ENCODE results near the gene HS1BP3.

Gene HS1BP3

GRCh38 chr2:20609995-20610357 is 40.9 kb downstream of the HS1BP3 start:
- TF ChIP-seq CTCF (IDR thresholded peaks at IDR 0.05; ENCODE audit: borderline replicate concordance, insufficient read depth, low read depth, low read length), result no peak
- H3K4me3 ChIP-seq (ENCODE audit: low read depth, low read length), result no peak overlapping the region

GRCh38 chr2:20609349-20609994 is 41.4 kb downstream of the HS1BP3 start:
- TF ChIP-seq CTCF (IDR thresholded peaks at IDR 0.05; ENCODE audit: borderline replicate concordance, insufficient read depth, low read depth, low read length), result no peak
- no peak overlapping the region for H3K4me3 ChIP-seq (ENCODE audit: low read depth, low read length)

- H3K4me3 ChIP-seq (ENCODE audit: low read depth, low read length), result no peak overlapping the region
- TF ChIP-seq CTCF (IDR thresholded peaks at IDR 0.05; ENCODE audit: borderline replicate concordance, insufficient read depth, low read depth, low read length), result no peak
Measured at GRCh38 chr2:20608666-20609348, 42.1 kb downstream of the HS1BP3 start.

GRCh38 chr2:20607446-20607845 is 43.5 kb downstream of the HS1BP3 start:
- no peak overlapping the region for H3K4me3 ChIP-seq (ENCODE audit: low read depth, low read length)
- TF ChIP-seq CTCF (IDR thresholded peaks at IDR 0.05; ENCODE audit: borderline replicate concordance, insufficient read depth, low read depth, low read length), result no peak

GRCh38 chr2:20606198-20606597 is 44.7 kb downstream of the HS1BP3 start:
- no peak for TF ChIP-seq CTCF (IDR thresholded peaks at IDR 0.05; ENCODE audit: borderline replicate concordance, insufficient read depth, low read depth, low read length)
- no peak overlapping the region for H3K4me3 ChIP-seq (ENCODE audit: low read depth, low read length)

GRCh38 chr2:20604951-20605381 is 45.9 kb downstream of the HS1BP3 start:
- H3K4me3 ChIP-seq (ENCODE audit: low read depth, low read length), result no peak overlapping the region
- no peak for TF ChIP-seq CTCF (IDR thresholded peaks at IDR 0.05; ENCODE audit: borderline replicate concordance, insufficient read depth, low read depth, low read length)

- TF ChIP-seq CTCF (IDR thresholded peaks at IDR 0.05; ENCODE audit: borderline replicate concordance, insufficient read depth, low read depth, low read length), result no peak
- no peak overlapping the region for H3K4me3 ChIP-seq (ENCODE audit: low read depth, low read length)
Measured at GRCh38 chr2:20604401-20604911, 46.4 kb downstream of the HS1BP3 start.
